ENCODE data around the gene PPP1R3A.

Gene PPP1R3A

DNA sequence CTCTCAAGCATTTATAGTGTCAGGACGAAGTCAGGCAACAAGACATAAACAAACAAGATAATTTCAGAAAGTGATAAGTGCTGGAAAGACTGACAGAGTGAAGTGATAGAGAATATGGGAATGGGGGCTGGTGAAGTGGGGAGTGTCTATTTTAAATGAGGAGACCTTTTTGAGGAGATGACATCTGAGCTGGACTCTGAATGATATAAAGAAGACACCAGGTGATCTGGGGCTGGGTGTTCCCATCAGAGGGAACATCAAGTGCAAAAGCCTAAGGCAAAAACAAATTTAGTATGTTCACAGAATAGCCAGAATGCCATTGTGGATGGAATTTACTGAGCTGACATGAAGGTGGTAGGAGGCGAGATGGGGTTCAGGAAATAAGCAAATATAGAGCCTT is 83.4 kb downstream of the PPP1R3A start:
- DNase-seq (ENCODE audit: low spot score in 2 of 2) = no peak
- Mint-ChIP-seq H3K9me3 (no peaks in the 10 kb centered on the region), H3K27ac (no peak overlapping the region), H3K27me3 (no peaks in the 10 kb centered on the region), H3K4me1 (no peaks in the 10 kb centered on the region), H3K4me3 (no peak overlapping the region), H3K36me3 (no peaks in the 10 kb centered on the region)
- ATAC-seq (ENCODE audit: low read depth) = no peak

DNA sequence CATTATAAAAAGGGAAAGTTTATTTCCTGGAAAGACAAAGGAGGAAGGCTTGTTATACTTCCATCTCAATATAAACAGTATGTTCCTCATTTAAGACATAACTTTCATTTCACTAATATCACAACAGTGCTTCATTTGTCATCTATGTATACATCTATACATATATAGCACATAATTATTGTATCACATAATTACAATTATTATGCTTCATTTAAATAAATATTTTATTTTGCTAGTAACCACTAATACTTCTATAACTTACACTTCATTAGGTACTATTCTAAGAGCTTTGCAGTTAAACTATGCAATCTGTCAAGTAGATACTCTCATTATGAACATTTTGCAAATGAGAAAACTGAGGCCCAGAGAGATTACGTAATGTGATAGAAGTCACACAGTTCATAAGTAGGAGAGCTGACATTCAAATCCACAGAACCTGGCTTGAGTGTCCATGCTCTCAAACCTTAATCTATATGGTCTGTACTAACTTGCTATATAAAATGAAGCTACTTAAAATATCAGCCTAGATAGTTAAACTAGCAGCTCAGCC is 86.5 kb downstream of the PPP1R3A start:
- DNase-seq (ENCODE audit: low spot score in 2 of 2) (no peak), ATAC-seq (ENCODE audit: low read depth) (no peak)
- H3K36me3 Mint-ChIP-seq = no peaks in the 10 kb centered on the region
- no peaks in the 10 kb centered on the region for H3K9me3 Mint-ChIP-seq
- no peaks in the 10 kb centered on the region for H3K4me1 Mint-ChIP-seq
- no peak overlapping the region for H3K4me3 Mint-ChIP-seq
- H3K27ac Mint-ChIP-seq = no peak overlapping the region
- no peaks in the 10 kb centered on the region for H3K27me3 Mint-ChIP-seq

- no peak for DNase-seq (ENCODE audit: low spot score in 2 of 2)
- Mint-ChIP-seq H3K4me1 (no peaks in the 10 kb centered on the region), H3K9me3 (no peaks in the 10 kb centered on the region), H3K36me3 (no peaks in the 10 kb centered on the region), H3K4me3 (no peak overlapping the region), H3K27ac (no peak overlapping the region), H3K27me3 (no peaks in the 10 kb centered on the region)
- no peak for ATAC-seq (ENCODE audit: low read depth)
Observed at GRCh38 chr7:113831556-113831955, 87.3 kb downstream of the PPP1R3A start.

DNA sequence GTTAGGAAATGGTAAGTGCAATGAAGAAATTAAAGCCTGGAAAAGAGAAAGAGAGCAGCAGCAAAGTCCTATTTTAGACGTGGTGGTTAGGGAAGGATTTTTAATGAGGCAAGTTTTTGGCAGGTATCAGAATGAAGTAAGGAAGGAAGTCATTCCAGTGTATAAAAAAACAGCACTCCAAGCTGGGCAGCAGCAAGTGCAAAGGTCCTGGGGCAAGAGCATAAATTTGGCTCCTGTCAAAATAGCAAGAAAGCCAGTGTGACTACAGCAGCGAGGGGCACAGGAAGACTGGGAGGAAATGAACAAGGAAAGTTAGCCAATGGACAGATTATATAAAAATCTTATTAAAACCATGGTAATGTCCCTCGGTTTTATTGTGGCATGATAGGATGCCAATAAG is 90.2 kb downstream of the PPP1R3A start:
- Mint-ChIP-seq H3K27ac (no peak overlapping the region), H3K4me1 (no peaks in the 10 kb centered on the region), H3K9me3 (no peaks in the 10 kb centered on the region), H3K36me3 (no peaks in the 10 kb centered on the region), H3K4me3 (no peak overlapping the region), H3K27me3 (no peaks in the 10 kb centered on the region)
- no peak for ATAC-seq (ENCODE audit: low read depth)
- no peak for DNase-seq (ENCODE audit: low spot score in 2 of 2)

All from memory B cell (primary cell).